Mammary epithelial cell (primary cell): ENCODE measurements around the gene ZNF467.

ENCODE experiments used
- EZH2 ChIP-seq: IDR thresholded peaks from 2 replicates; pipeline ENCODE4 v1.6.1; 2012; ENCODE audit warnings: low read length, inconsistent platforms, borderline replicate concordance
- TF ChIP-seq, protein P1 (sequence below), 2 donors: IDR thresholded peaks in 1 of 2; conservative IDR thresholded peaks in 1 of 2; 2 replicates each; pipeline ENCODE4 v1.5.1; 2011 to 2012; ENCODE audit warnings: inconsistent platforms in 2 of 2, low read length in 2 of 2, mild to moderate bottlenecking in 2 of 2, control low read depth in 1 of 2, low read depth in 1 of 2; ENCODE audit not compliant: insufficient read depth in 1 of 2; ENCODE audit errors: extremely low read depth in 1 of 2

DNA sequence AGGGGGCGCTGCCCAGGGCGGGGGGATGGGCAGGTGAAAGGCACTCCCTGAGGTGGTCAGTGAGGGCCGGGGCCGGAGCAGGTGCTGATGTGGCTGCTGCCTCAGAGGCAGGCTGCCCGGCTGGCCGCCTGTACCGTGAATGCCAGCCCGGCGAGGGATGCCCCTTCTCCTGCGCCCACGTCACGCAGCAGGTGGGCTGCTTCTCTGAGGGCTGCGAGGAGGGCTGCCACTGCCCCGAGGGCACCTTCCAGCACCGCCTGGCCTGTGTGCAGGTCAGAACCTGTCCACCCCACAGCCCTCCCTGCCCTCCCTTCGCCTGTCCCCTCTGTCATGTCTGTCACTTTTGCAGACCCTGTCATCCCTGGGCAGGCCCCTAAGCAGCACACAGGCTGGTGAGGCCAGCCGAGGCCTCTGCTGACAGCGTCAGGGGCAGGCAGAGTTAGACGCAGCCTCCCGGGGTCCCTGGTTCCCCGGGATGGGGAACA is 42.9 kb upstream of the ZNF467 start:
- TF ChIP-seq, protein P1, sequence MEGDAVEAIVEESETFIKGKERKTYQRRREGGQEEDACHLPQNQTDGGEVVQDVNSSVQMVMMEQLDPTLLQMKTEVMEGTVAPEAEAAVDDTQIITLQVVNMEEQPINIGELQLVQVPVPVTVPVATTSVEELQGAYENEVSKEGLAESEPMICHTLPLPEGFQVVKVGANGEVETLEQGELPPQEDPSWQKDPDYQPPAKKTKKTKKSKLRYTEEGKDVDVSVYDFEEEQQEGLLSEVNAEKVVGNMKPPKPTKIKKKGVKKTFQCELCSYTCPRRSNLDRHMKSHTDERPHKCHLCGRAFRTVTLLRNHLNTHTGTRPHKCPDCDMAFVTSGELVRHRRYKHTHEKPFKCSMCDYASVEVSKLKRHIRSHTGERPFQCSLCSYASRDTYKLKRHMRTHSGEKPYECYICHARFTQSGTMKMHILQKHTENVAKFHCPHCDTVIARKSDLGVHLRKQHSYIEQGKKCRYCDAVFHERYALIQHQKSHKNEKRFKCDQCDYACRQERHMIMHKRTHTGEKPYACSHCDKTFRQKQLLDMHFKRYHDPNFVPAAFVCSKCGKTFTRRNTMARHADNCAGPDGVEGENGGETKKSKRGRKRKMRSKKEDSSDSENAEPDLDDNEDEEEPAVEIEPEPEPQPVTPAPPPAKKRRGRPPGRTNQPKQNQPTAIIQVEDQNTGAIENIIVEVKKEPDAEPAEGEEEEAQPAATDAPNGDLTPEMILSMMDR (conservative IDR thresholded peaks at IDR 0.05 in 1 of 2, IDR thresholded peaks at IDR 0.05 in 1 of 2; ENCODE audit: extremely low read depth in 1 of 2, insufficient read depth in 1 of 2, low read depth in 1 of 2, low read length in 2 of 2) = no peak
- TF ChIP-seq EZH2 = no peak
